Endothelial cell of umbilical vein (primary cell): ENCODE data around the gene BACH2. TPM values are rescaled to one million over a fixed set of nuclear protein-coding genes. Genes with fewer than 3 reads are reported as not detected.

Experiments used
- BruUV-seq: library from RNA; stranded (reverse); fragments of 400-500 nt; replicated peaks from 2 replicates; lab custom pipeline; 2021; lab: Mats Ljungman, UMichigan
- CTCF ChIA-PET: fragments of 300-600, 350-600 bp; sonication (Branson Sonifier 250); formaldehyde crosslinking; loops from one replicate; lab custom pipeline; 2021; ENCODE audit warnings: antibody characterized with exemption, inconsistent platforms; lab: Charles Lee
- POLR2A ChIA-PET: fragments of 300-600, 350-600 bp; sonication (Branson Sonifier 250); formaldehyde crosslinking; loops from one replicate; lab custom pipeline; 2021; ENCODE audit warnings: antibody characterized with exemption, inconsistent platforms; lab: Charles Lee
- DNase-seq: peaks from one replicate; pipeline ENCODE4 v3.0.0-alpha.2; 2011; ENCODE audit warnings: low read depth, low spot score
- FAIRE-seq: peaks from 2 replicates; lab custom pipeline; 2011; peaks lifted over from hg19 to GRCh38; lab: Jason Lieb, UNC
- H2AFZ ChIP-seq: 2 replicates; pipeline ENCODE4 v1.6.0; 2012; ENCODE audit warnings: low read depth, low read length, control low read depth, inconsistent platforms
- H3K27ac ChIP-seq: 2 replicates; pipeline ENCODE4 v1.5.1; 2011; ENCODE audit warnings: low read depth, mild to moderate bottlenecking, control low read depth, low read length, moderate library complexity; ENCODE audit not compliant: insufficient read depth
- H3K27me3 ChIP-seq, 2 experiments: 2 replicates each; pipeline versions ENCODE4 v1.6.0 to v1.6.1; 2011; ENCODE audit warnings: low read length in 2 of 2, mixed read lengths in 1 of 2; ENCODE audit not compliant: control insufficient read depth in 2 of 2, insufficient read depth in 2 of 2
- H3K36me3 ChIP-seq, 2 experiments: 2 replicates in 1 of 2; 3 replicates in 1 of 2; pipeline ENCODE4 v1.5.1; 2011; ENCODE audit warnings: low read length in 2 of 2, mild to moderate bottlenecking in 1 of 2, moderate library complexity in 1 of 2; ENCODE audit not compliant: control insufficient read depth in 2 of 2, insufficient read depth in 2 of 2; ENCODE audit errors: extremely low read depth in 1 of 2
- H3K4me1 ChIP-seq: 3 replicates; pipeline ENCODE4 v1.5.1; 2011; ENCODE audit warnings: mild to moderate bottlenecking, low read length; ENCODE audit not compliant: control insufficient read depth, insufficient read depth; ENCODE audit errors: extremely low read depth
- H3K4me2 ChIP-seq: 2 replicates; pipeline ENCODE4 v1.6.1; 2011; ENCODE audit warnings: low read length, control low read depth, mixed read lengths; ENCODE audit not compliant: insufficient read depth
- H3K4me3 ChIP-seq, 3 experiments: fragments of 200-600 bp in 1 of 3; sonication (generic), shearing (Covaris generic) in 1 of 3; replicated peaks in 1 of 3; 2 replicates each; pipeline ENCODE4 v1.5.1; 2011 to 2016; ENCODE audit warnings: control low read depth in 3 of 3, low read length in 3 of 3, mild to moderate bottlenecking in 2 of 3, inconsistent platforms in 1 of 3, low read depth in 1 of 3, moderate library complexity in 1 of 3; ENCODE audit not compliant: insufficient read depth in 1 of 3
- H3K79me2 ChIP-seq: 2 replicates; pipeline ENCODE4 v1.6.0; 2012; ENCODE audit warnings: low read length, inconsistent platforms; ENCODE audit not compliant: control insufficient read depth, insufficient read depth
- H3K9ac ChIP-seq: replicated peaks from 2 replicates; pipeline ENCODE3; 2011; ENCODE audit warnings: low read length, control low read depth; ENCODE audit not compliant: insufficient read depth; ENCODE audit errors: extremely low read depth
- H3K9me1 ChIP-seq: replicated peaks from 3 replicates; pipeline ENCODE4 v1.6.0; 2011; ENCODE audit warnings: mild to moderate bottlenecking, low read length; ENCODE audit not compliant: control insufficient read depth, insufficient read depth; ENCODE audit errors: extremely low read depth
- H3K9me3 ChIP-seq: replicated peaks from 2 replicates; pipeline ENCODE4 v1.5.1; 2012; ENCODE audit warnings: low read length, inconsistent platforms; ENCODE audit not compliant: control insufficient read depth, insufficient read depth
- H4K20me1 ChIP-seq: replicated peaks from 2 replicates; pipeline ENCODE3; 2011; ENCODE audit warnings: mild to moderate bottlenecking, low read length; ENCODE audit not compliant: control insufficient read depth, insufficient read depth; ENCODE audit errors: extremely low read depth
- EZH2 ChIP-seq: IDR thresholded peaks from 2 replicates; pipeline ENCODE4 v1.6.1; 2012; ENCODE audit warnings: borderline replicate concordance, low read depth, mild to moderate bottlenecking, moderate library complexity, low read length, inconsistent platforms; ENCODE audit not compliant: severe bottlenecking
- FOS ChIP-seq: IDR thresholded peaks from 2 replicates; pipeline ENCODE4 v1.6.1; 2011; ENCODE audit warnings: mild to moderate bottlenecking, low read length, moderate library complexity, borderline replicate concordance; ENCODE audit not compliant: insufficient read depth
- GATA2 ChIP-seq: IDR thresholded peaks from 2 replicates; pipeline ENCODE4 v1.7.0; 2011; ENCODE audit warnings: low read depth, mild to moderate bottlenecking, moderate library complexity, mixed read lengths, low read length; ENCODE audit not compliant: insufficient read length, insufficient read depth
- JUN ChIP-seq: IDR thresholded peaks from 2 replicates; pipeline ENCODE4 v1.6.1; 2011; ENCODE audit warnings: borderline replicate concordance, low read depth; ENCODE audit not compliant: insufficient read length, insufficient read depth
- POLR2A ChIP-seq: IDR thresholded peaks from 2 replicates; pipeline ENCODE4 v1.6.1; 2012; ENCODE audit warnings: low read depth, mild to moderate bottlenecking, control low read depth, low read length
- POLR2AphosphoS5 ChIP-seq: IDR thresholded peaks from 2 replicates; pipeline ENCODE4 v1.6.1; 2012; ENCODE audit warnings: low read depth, mild to moderate bottlenecking, control low read depth, low read length, moderate library complexity; ENCODE audit not compliant: insufficient read depth
- dilution Hi-C: fragments of 300-500 bp; cut with MboI; formaldehyde crosslinking; loops from one replicate; pipeline ENCODE4 v1.15.0; 2019; ENCODE audit warnings: low sequenced_read_pairs; ENCODE audit not compliant: extremely low pct_ligation_motif_present
- intact Hi-C: fragments of 100-400 bp; cut with micrococcal nuclease; formaldehyde crosslinking; loops from one replicate; pipeline ENCODE4 v1.10.0; 2022
- polyA plus RNA-seq, 4 experiments: library from polyadenylated mRNA; depleted of rRNA in 3 of 4; stranded (reverse) in 3 of 4; unstranded in 1 of 4; fragments of >200 nt; gene quantifications; 2 replicates each; pipeline versions ENCODE4 v1.2.1 to v1.2.3, GENCODE V29; 2011 to 2012; ENCODE audit warnings: missing spikeins in 1 of 4
- total RNA-seq: library from RNA; stranded (reverse); gene quantifications from 2 replicates; pipeline ENCODE4 v1.2.3, GENCODE V29; 2021
- TF ChIP-seq, protein P1 (sequence below): IDR thresholded peaks from 2 replicates; pipeline ENCODE4 v1.6.1; 2011; ENCODE audit not compliant: insufficient read depth, insufficient read length
- TF ChIP-seq, protein P2 (sequence below), 2 donors: IDR thresholded peaks; 1 replicate in 1 of 2; 2 replicates in 1 of 2; pipeline ENCODE4 v1.5.1; 2011; ENCODE audit warnings: low read length in 2 of 2, mild to moderate bottlenecking in 2 of 2, moderate library complexity in 2 of 2, control low read depth in 1 of 2, inconsistent platforms in 1 of 2, low read depth in 1 of 2; ENCODE audit not compliant: insufficient read depth in 1 of 2; ENCODE audit errors: extremely low read depth in 1 of 2

BACH2 gene
- total and polyA plus RNA-seq, 2 donors (not counting 3 experiments of a cell fraction or from before 2014, with no cell fraction given) = 1.7 to 5.6 TPM

DNA sequence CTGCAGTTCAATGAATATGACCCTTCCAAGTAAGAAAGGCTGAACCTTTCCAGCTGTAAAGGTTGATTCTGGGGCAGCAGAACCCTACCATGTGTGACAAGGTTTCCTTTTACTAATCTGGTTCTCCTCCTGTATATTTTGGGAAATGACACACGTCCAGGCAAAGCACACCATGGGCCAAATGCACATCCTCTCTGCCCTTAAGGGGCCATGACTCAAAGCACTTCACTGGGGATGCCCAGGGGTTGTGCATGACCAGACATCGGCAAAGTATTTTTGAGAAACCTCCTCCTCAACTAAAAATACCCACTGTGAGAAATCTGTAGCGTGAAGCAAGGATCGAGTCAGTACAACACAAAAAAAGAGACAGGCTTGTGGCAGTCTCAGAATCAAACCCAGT lies 174.7 kb downstream of the BACH2 start:
- CTCF ChIA-PET = no interaction called here
- no peaks in the 10 kb centered on the region for H3K9me3 ChIP-seq
- H2AFZ ChIP-seq = no peak overlapping the region
- H3K9me1 ChIP-seq = no peaks in the 10 kb centered on the region
- BruUV-seq = no TSS peak
- no peak overlapping the region for H3K4me3 ChIP-seq
- no peak overlapping the region for H3K4me2 ChIP-seq
- no peaks in the 10 kb centered on the region for H4K20me1 ChIP-seq
- TF ChIP-seq EZH2 = no peak
- no peak for TF ChIP-seq GATA2
- no peak for TF ChIP-seq POLR2A
- TF ChIP-seq, protein P1, sequence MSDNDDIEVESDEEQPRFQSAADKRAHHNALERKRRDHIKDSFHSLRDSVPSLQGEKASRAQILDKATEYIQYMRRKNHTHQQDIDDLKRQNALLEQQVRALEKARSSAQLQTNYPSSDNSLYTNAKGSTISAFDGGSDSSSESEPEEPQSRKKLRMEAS = no peak
- TF ChIP-seq, protein P2, sequence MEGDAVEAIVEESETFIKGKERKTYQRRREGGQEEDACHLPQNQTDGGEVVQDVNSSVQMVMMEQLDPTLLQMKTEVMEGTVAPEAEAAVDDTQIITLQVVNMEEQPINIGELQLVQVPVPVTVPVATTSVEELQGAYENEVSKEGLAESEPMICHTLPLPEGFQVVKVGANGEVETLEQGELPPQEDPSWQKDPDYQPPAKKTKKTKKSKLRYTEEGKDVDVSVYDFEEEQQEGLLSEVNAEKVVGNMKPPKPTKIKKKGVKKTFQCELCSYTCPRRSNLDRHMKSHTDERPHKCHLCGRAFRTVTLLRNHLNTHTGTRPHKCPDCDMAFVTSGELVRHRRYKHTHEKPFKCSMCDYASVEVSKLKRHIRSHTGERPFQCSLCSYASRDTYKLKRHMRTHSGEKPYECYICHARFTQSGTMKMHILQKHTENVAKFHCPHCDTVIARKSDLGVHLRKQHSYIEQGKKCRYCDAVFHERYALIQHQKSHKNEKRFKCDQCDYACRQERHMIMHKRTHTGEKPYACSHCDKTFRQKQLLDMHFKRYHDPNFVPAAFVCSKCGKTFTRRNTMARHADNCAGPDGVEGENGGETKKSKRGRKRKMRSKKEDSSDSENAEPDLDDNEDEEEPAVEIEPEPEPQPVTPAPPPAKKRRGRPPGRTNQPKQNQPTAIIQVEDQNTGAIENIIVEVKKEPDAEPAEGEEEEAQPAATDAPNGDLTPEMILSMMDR (IDR thresholded peaks at IDR 0.05; ENCODE audit: extremely low read depth in 1 of 2, insufficient read depth in 1 of 2, low read depth in 1 of 2, low read length in 2 of 2) = no peak
- no peak for TF ChIP-seq FOS
- TF ChIP-seq JUN = no peak
- no peak for TF ChIP-seq POLR2AphosphoS5
- H3K79me2 ChIP-seq = no peaks in the 10 kb centered on the region
- dilution Hi-C loops = no loop called here
- POLR2A ChIA-PET = no interaction called here
- no peaks in the 10 kb centered on the region for H3K36me3 ChIP-seq
- no peak overlapping the region for H3K9ac ChIP-seq
- H3K27ac ChIP-seq = no peak overlapping the region
- DNase-seq (no peak), FAIRE-seq (no peak)
- H3K27me3 ChIP-seq = peaks cover 0 to 3% of the 10 kb centered on the region in 2 experiments
- intact Hi-C loops = no loop called here
- no peaks in the 10 kb centered on the region for H3K4me1 ChIP-seq
